BE2C (cell line): ENCODE data around the gene BTG3.

Source experiments
- DNase-seq: peaks from one replicate; pipeline ENCODE4 v3.0.0-alpha.2; 2020
- H3K27me3 ChIP-seq: fragments of 250-450 bp; sonication (Bioruptor Pico); 2 replicates; pipeline ENCODE4 v1.5.1; 2020; ENCODE audit warnings: mild to moderate bottlenecking
- H3K36me3 ChIP-seq: fragments of 250-450 bp; sonication (Bioruptor Pico); 2 replicates; pipeline ENCODE4 v1.5.1; 2020; ENCODE audit warnings: mild to moderate bottlenecking
- H3K4me1 ChIP-seq: fragments of 250-450 bp; sonication (Bioruptor Pico); 2 replicates; pipeline ENCODE4 v1.5.1; 2020
- H3K4me3 ChIP-seq: 2 replicates; pipeline ENCODE4 v1.5.1; 2011; ENCODE audit warnings: low read depth, low read length
- H3K9me3 ChIP-seq: fragments of 250-450 bp; sonication (Bioruptor Pico); 2 replicates; pipeline ENCODE4 v1.5.1; 2020
- CTCF ChIP-seq: IDR thresholded peaks from 2 replicates; pipeline ENCODE4 v1.5.1; 2012; ENCODE audit warnings: mild to moderate bottlenecking, low read depth, low read length

Gene BTG3

GRCh38 chr21:17583898-17584297 is 28.8 kb downstream of the BTG3 start:
- Histone ChIP-seq H3K9me3 (no peaks in the 10 kb centered on the region), H3K27me3 (no peaks in the 10 kb centered on the region), H3K36me3 (no peaks in the 10 kb centered on the region), H3K4me3 (no peak overlapping the region), H3K4me1 (no peaks in the 10 kb centered on the region)
- TF ChIP-seq CTCF: no peak
- DNase-seq: no peak

- Histone ChIP-seq H3K27me3 (no peaks in the 10 kb centered on the region), H3K4me1 (no peaks in the 10 kb centered on the region), H3K36me3 (no peaks in the 10 kb centered on the region), H3K4me3 (no peak overlapping the region), H3K9me3 (no peaks in the 10 kb centered on the region)
- no peak for DNase-seq
- TF ChIP-seq CTCF: no peak
Measured at GRCh38 chr21:17580319-17580718, 32.4 kb downstream of the BTG3 start.

- TF ChIP-seq CTCF: no peak
- Histone ChIP-seq H3K27me3 (no peaks in the 10 kb centered on the region), H3K4me3 (no peak overlapping the region), H3K4me1 (no peaks in the 10 kb centered on the region), H3K36me3 (no peaks in the 10 kb centered on the region), H3K9me3 (no peaks in the 10 kb centered on the region)
- DNase-seq: no peak
Measured at GRCh38 chr21:17578876-17579275, 33.8 kb downstream of the BTG3 start.

GRCh38 chr21:17578162-17578561 is 34.5 kb downstream of the BTG3 start:
- H3K36me3 ChIP-seq: no peaks in the 10 kb centered on the region
- H3K4me1 ChIP-seq: no peaks in the 10 kb centered on the region
- no peak for DNase-seq
- no peaks in the 10 kb centered on the region for H3K9me3 ChIP-seq
- TF ChIP-seq CTCF: no peak
- no peak overlapping the region for H3K4me3 ChIP-seq
- no peaks in the 10 kb centered on the region for H3K27me3 ChIP-seq

- no peaks in the 10 kb centered on the region for H3K27me3 ChIP-seq
- no peak overlapping the region for H3K4me3 ChIP-seq
- no peaks in the 10 kb centered on the region for H3K36me3 ChIP-seq
- H3K9me3 ChIP-seq: no peaks in the 10 kb centered on the region
- no peak for TF ChIP-seq CTCF
- H3K4me1 ChIP-seq: no peaks in the 10 kb centered on the region
- no peak for DNase-seq
Measured at GRCh38 chr21:17577701-17578100, 35.0 kb downstream of the BTG3 start.

GRCh38 chr21:17576080-17576835 is 36.4 kb downstream of the BTG3 start:
- no peaks in the 10 kb centered on the region for H3K27me3 ChIP-seq
- no peaks in the 10 kb centered on the region for H3K36me3 ChIP-seq
- no peak for TF ChIP-seq CTCF
- peak; percentile 32 for DNase-seq
- no peaks in the 10 kb centered on the region for H3K9me3 ChIP-seq
- H3K4me3 ChIP-seq: no peak overlapping the region
- H3K4me1 ChIP-seq: no peaks in the 10 kb centered on the region
